ENCODE data around the gene TUBGCP6.
"Not testable (repeated sequence)": the region's sequence is repeated elsewhere in the genome, so short reads cannot be mapped to it uniquely, and the experiment has no call there.

Gene TUBGCP6

GRCh38 chr22:50169774-50170341 lies 75.0 kb downstream of the TUBGCP6 start:
- DNase-seq (ENCODE audit: low spot score) = no peak

DNA sequence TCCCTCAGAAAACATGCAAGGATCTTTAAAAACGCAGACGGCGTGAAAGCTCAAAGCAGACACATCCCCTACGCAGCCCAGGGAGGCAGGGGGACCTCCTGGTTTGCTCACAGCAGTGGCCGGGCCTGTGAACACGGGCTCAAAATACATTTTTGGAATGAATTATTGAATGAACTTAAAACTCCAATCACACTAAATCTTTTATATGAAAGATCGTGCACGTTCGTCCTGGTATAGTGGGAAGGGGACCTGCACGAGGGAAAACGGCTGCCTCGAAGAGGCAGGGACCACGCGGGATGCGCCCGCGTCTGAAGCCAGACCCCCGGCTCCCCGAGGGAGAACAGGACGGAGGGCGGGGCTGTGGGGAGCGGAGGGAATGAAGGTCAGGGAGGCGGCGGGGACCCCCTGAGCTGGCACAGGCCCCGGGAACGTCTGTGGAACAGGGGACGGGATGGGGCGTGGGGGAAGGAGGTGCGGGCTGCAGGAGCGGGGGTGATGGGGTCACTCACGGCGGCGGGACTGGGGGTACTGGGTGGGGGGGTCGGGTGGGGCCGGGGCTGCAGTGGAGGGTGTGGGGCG lies 75.6 kb downstream of the TUBGCP6 start:
- no peak for DNase-seq (ENCODE audit: low spot score)

GRCh38 chr22:50168490-50169180 lies 76.2 kb downstream of the TUBGCP6 start:
- DNase-seq (ENCODE audit: low spot score) = not testable (repeated sequence)

DNA sequence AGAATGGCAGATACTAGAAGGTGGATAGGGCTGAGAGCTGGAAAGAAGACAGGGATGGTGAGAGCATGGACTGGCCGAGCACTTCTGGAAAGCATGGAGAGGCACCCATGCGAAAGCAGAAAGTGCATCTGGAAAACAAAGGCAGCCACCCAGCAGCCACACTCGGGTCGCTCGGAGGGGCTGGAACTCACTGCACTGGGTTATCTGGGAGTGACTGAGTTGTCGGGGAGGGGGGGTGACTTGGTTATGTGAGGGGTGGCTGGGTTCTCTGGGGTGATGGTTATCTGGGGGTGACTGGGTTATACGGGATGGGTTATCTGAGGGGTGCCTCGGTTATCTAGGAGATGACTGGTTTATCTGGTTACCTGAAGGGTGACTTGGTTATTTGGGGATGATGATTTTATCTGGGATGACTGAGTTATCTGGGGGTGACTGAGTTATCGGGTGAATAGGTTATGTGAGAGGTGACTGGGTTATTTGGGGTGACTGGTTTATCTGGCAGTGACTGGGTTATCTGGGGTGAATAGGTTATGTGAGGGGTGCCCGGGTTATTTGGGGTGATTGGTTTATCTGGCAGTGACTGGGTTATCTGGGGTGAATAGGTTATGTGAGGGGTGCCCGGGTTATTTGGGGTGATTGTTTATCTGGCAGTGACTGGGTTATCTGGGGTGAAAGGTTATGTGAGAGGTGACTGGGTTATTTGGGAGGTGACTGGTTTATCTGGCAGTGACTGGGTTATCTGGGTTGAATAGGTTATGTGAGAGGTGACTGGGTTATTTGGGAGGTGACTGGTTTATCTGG lies 76.9 kb downstream of the TUBGCP6 start:
- DNase-seq (ENCODE audit: low spot score) = no peak
